Measurements from ENCODE around the gene GALNT11.

DNA sequence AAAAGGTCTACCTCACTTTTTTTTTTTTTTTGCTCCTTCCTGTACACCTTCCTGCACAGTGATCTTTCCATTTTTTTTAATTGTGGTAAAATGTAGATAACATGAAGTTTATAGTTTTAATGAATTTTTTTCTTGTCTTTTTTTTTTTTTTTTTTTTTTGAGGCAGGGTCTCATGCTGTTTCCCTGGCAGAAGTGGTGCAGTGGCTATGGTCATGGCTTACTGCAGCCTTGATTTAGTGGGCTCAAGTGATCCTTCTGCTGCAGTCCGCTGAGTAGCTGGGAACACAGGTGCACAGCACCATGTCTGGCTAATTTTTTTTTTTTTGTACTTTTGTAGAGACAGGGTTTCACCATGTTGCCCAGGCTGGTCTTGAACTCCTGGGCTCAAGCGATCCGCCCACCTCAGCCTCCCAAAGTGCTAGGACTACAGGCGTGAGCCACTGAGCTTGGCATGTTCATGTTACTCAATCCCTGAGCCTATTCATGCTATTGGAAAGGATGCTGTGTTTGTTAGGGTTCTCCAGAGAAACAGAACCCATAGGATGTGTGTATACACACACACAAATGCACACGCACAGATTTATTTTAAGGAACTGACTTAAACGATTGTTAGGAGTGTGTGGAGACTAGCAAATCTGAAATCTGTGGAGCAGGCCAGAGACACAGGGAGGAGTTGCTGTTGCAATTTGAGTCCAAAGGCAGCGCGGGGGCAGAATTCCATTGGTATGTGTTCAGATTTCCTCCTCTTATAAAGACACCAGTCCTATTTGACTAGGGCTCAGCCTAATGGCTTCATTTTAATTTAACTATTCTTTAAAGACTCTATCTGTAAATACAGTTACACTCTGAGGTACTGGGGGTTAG lies 29.1 kb downstream of the GALNT11 start:
- TF ChIP-seq, protein P1, sequence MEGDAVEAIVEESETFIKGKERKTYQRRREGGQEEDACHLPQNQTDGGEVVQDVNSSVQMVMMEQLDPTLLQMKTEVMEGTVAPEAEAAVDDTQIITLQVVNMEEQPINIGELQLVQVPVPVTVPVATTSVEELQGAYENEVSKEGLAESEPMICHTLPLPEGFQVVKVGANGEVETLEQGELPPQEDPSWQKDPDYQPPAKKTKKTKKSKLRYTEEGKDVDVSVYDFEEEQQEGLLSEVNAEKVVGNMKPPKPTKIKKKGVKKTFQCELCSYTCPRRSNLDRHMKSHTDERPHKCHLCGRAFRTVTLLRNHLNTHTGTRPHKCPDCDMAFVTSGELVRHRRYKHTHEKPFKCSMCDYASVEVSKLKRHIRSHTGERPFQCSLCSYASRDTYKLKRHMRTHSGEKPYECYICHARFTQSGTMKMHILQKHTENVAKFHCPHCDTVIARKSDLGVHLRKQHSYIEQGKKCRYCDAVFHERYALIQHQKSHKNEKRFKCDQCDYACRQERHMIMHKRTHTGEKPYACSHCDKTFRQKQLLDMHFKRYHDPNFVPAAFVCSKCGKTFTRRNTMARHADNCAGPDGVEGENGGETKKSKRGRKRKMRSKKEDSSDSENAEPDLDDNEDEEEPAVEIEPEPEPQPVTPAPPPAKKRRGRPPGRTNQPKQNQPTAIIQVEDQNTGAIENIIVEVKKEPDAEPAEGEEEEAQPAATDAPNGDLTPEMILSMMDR (IDR thresholded peaks at IDR 0.05), result no peak
- TF ChIP-seq POLR2AphosphoS5 (IDR thresholded peaks at IDR 0.05) (no peak), POLR2A (IDR thresholded peaks at IDR 0.05) (no peak)

Data from breast epithelium (tissue), 3 donors.